Right hindlimb (tissue), 1 donor: ENCODE results near the gene FGFR4.

Experiments used
- DNase-seq: peaks from one replicate; pipeline ENCODE4 v3.0.0-alpha.2; 2018

FGFR4 gene

DNA sequence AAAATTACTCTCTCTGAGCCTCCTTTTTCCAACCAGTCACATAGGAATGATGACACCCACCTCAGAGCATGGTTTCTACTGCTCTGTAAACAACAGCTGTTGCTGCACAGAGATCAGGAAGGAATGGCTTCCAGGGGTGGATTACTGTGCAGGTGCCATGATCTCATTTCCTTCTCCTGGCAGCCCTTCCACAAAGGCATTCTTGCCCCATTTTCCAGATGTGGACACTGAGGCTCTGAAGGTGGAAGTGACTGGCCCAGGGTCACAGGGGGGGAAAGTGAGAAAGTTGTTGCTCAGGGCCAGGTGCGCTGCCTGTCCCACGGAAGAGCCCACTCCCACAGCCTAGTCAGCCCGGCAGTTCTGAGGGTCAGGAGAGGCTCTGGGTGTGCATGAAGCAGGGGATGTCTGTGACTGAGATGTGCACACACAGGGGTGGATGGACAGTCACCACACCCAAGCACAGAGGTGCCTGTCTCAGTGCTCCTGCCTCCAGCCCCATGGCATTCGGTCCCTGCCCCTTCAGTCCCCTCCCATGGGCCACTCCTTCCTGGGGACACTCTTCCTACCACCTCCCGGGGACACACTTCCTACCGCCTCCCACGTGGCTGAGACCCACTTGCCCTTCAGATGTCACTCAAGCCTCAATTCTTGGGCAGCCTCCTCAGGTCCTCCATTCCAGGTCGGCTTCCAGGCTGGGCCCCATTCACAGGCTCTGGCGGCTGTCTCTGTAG is 17.0 kb downstream of the FGFR4 start:
- peak; percentile 16 for DNase-seq

GRCh38 chr5:177105691-177106476 is 19.2 kb downstream of the FGFR4 start:
- DNase-seq = peak; percentile 76

GRCh38 chr5:177107159-177107558 is 20.4 kb downstream of the FGFR4 start:
- no peak for DNase-seq

DNA sequence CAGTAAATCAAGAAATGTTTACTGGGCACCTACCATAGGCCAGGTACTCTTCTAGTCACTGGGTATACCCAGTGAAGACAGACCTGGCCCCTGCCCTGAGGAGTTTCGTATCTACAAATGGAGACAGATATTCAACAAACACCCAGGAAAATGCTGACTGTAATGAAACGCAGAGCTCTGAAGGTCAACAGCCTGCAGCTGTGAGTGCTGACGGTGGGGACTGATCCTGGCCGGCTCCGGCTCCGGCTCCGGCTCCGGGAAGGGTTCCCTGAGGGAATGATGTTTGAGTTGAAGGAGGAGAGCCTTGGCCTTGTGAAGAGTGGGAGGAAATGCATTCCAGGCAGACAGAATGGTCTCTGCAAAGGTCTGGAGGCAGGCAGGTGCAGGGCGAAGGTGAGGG is 23.1 kb downstream of the FGFR4 start:
- peak; percentile 82 for DNase-seq

DNA sequence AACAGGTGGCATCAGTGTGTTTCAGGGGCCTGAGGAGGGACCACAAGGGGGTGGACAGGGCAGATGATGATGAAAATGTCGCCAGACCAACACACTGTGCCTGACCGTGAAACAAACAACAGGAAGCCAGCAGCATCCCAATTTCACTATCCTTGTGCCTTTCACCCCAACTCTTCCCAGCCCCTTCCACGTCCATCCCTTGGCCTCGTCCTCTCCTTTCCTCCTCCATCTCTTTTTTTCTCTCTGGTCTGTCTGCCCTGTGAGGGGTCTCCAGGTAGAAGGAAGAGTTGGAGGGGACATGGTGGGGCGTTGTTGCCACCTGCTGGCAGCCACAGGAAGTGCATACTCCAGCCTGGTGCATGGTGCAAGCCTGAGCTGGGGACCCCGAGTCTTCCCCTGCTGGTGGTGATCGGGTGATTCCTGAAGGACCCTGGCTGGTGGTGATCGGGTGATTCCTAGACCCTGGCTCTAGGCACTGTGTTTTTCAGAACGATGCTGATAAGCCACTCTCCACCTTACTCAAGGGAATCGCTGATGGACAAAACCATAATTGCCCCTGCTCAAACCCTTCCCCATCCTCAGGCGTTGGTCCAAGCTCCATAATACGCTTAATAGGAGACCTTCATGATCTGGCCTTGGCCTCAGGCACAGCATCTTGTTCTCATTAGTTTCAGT is 25.1 kb downstream of the FGFR4 start:
- DNase-seq = peak; percentile 71

DNA sequence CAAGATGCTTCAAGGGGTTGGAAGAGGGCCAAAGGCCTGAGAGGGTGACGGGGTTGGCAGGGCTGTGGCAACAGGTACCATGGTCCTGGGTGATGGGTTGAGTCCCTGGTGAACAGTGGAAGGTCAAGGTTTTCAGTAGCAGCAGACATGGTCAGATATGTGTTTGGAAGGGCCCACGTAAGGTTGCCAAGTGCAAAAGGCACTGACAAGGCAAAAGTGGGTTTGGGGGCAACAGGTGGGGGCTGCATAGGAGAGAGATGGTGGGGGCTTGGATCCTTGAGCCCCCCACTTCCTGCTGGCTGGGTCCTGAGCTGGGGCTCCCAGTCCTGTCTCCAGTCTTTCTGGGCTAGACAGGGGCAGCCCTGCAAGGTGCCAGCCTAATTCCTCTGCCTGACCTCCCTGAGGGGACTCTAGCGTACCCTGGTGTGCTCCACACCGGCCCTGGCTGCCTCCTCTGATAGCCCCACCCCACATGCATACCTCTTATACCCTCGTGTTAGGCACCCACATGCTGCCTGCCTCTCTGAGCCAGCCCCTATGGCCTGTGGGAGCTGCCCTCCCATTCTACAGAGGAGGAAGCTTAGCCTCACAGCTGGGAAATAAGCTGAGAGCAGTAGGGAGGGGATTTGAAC is 26.0 kb downstream of the FGFR4 start:
- DNase-seq = peak; percentile 15

DNA sequence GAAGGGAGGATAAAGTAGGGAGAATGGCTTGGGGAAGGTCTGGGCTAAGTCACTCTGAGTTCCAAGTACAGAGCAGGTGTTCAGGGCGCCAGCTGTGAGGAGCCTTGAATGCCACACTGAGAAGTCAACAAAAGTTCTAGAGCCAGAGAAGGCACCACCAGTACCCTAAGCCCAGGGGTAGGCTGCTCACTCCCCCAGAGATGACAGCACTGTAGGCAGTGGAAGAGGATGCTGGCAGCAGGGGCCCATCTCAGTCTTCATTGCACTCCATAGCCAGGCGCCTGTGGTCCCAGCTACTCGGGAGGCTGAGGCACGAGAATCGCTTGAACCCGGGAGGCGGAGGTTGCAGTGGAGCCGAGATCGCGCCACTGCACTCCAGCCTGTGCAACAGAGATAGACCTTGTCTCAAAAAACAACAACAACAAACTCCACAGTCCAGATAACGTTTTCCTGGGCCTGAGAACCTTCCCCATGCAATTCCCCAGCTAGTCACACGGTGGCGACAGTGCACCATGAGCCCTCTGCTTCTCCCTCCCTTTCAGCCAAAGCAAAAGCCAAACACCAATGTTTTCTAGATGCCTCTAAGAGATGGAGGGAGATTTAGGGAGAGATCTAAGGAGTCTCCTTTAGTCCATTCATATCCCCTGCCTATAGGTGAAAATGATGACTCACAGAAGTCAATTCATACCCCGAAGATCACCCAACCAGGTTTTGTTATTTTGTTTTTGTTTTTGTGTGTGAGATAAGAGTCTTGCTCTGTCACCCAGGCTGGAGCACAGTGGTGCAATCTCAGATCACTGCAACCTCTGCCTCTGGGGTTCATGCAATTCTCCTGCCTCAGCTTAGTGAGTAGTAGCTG is 27.1 kb downstream of the FGFR4 start:
- DNase-seq = peak; percentile 87

DNA sequence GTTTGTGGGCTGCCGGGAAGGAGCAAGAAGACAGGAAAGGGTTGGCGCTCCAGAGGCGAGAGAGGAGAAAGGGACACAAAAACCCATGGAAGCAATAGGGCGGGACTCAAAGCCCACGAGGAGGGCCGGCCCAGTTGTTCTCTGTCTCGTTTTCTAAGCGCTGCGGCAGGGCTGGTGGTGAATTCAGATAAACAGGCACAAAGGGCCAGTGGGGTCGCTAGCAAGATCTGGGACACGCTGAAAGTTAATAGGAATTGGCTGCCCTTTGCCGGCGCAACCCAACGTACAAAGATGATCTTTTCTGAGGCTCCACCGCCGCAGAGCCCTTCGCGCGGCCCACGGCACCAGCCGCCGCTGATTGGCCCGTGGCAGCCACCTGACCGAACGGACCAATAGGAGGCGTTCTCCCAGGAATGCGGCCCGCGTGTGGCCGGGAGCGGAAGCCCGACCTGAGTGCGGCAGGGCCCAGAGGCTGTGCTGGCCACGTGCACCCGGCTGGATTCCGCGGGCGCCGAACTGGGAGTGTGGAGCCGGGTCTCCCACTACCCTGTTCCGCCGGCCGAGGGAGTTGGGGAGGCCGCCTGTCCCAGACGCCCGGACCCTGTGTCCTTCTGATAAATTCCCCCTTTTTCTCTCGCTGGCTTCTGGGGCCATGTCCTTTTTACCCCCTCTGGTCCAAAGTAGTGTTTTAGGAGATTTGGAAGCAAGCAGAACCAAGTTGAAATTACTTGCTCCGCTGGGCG is 30.1 kb downstream of the FGFR4 start:
- peak; percentile 92 for DNase-seq

DNA sequence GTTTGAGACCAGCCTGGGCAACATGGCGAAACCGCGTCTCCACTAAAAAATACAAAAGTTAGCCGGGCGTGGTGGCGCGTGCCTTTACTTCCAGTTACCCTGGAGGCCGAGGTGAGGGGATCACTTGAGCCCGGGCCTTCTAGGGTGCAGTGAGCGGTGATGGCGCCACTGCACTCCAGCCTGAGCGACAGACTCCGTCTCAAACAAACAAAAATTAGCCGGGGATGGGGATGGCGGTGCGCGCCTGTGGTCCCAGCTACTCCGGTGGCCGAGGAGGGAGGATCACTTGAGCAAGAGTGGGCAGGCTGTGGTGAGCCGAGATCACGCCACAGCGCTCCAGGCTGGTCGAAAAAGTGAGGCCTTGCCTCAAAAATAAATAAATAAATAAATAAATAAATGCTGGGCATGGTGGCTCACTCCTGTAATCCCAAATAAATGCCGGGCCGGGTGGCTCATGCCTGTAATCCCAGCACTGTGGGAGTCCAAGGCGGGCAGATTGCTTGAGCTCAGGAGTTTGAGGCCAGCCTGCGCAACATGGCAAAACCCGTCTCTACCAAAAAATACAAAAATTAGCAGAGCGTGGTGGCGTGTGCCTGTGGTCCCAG is 30.8 kb downstream of the FGFR4 start:
- no peak for DNase-seq

DNA sequence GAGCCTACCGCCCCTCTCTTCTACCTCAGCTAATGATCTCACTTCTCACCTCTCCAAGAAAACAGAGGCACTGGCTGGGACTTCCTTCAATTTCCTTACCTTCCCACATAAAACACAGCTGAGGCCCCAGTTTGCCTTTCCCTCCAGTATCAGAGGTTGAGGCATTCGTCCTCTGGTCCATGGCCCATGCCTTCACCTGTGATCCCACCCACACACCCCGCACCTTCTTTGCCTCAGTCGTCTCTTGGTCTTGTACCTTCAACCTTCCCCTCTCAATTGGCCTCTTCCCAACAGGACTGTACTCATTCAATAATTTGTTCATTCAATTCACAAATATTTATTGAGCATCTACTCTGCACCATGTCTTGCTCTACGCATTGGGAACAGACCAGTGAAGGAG is 35.9 kb downstream of the FGFR4 start:
- DNase-seq = no peak

DNA sequence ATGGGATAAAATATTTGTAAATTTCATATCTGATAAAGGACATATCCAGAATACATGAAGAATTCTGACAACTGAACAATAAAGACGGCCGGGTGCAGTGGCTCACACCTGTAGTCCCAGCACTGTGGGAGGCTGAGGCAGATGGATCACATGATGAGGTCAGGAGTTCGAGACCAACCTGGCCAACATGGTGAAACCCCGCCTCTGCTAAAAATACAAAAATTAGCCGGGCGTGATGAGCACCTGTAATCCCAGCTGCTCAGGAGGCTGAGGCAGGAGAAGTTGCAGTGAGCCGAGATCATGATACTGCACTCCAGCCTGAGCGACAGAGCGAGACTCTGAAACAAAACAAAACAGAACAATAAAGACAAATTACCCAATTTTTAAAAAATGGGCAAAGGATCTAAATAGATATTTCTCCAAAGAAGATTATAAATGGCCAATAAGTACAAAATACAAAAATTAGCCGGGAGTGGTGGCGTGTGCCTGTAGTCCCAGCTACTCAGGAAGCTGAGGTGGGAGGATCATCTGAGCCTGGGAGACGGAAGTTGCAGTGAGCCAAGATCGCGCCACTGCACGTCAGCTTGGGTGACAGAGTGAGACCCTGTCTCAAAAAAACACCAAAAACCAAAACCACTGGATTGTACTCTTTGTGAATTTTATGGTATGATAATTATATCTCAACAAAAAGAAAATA is 37.2 kb downstream of the FGFR4 start:
- no peak for DNase-seq

GRCh38 chr5:177124486-177124991 is 37.8 kb downstream of the FGFR4 start:
- no peak for DNase-seq

DNA sequence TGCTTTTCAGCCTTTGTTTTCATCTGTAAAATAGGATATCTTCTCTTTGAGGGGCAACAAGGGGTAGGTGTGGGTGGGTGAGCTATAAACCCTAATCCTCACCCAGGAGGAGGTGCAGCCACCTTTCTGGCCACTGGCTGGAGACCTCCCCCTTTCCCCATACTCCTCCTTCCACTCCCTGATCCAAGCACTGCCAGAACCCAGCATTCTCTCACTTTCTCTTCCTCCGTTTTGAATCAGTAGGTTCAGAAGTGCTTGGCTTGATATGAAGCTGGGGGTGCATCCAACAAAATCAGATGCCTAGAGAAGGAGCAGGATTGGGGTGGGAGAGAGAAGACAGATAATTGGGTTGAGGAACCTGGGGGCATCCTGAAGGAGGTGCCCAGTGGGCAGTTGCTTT is 40.1 kb downstream of the FGFR4 start:
- no peak for DNase-seq

DNA sequence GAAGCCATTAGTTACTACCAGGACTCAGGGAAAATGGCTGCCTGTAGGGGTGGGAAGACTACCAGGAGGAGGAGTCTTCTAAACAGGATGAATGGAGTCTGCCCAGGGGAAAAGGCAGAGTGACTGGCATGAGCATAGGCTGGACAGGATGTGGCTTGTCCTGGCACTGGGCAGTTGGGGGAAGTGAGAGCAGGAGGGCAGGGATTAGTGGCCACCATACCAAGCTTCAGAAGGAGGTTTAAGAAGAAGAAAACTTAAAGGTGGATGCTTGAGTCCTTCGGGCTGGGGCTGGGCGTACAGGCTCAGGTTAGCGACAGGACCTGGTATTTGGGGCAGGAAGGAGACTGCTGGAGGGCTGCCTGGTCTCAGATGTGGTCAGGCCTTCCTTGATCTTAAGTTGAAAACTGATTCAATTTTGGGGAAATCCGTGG is 41.9 kb downstream of the FGFR4 start:
- DNase-seq = no peak

DNA sequence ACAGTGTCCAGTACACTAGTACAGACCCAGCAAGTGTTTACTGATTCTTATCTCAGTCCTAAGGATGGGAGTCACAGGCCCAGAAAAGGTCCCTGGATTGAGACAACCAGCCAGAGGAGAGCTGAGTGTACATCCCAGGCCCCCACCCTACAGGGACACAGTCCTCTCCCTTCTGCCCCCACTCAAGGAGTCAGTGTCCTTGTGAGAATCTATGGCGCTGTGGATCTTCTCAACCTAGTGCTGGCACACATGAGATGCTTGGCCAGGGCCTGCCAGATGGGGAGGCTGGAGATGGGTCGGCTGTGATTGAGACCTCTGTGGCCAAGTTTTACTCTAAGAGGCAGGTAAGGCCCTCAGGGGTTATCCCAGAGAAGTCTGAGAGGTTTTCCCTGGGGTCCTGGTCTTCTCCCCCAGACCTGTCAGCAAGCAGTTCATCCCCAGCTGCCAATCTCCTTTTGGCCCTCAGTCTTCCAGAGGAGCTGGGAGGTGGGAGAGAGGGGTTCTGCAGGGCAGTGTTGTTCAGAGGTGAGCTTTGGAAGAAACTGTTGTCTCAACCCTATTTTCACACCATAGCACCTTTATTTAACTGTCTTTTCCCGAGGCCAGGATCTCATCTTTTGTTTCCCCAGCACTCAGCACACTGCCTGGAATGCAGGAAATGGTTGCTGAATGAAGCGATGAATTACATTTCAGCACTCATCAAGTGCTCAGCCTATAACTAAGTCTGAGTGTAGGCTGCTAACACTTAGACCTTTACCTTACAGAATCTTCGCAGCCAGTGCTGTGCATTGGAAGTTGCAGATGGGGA is 43.7 kb downstream of the FGFR4 start:
- DNase-seq = no peak

DNA sequence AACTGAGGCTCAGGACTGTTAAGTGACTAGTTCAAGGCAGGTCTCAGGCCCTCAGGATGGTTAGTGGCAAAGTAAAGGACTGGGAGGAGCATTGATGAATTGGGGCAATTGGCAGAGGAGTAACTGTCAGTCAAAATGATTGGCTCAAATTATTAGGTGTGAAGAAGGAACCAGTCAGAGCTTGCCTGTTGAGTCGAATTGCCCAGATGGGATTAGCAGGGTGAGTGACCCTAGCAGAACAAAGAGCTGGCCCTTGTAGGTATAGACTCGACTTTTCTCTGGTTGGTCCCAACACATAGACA is 44.3 kb downstream of the FGFR4 start:
- no peak for DNase-seq

GRCh38 chr5:177131352-177132135 is 44.8 kb downstream of the FGFR4 start:
- DNase-seq = no peak
